A549 (cell line): ENCODE data around the gene CLHC1. TPM values are rescaled to one million over a fixed set of nuclear protein-coding genes. Genes with fewer than 3 reads are reported as not detected.

Source experiments
- ATAC-seq, 2 experiments: fragments of 200-7000 bp in 1 of 2; fragments of >200 bp in 1 of 2; cut with Nextera tagmentation in 1 of 2; cut with Tn5 transposase in 1 of 2; 3 replicates each; pipeline versions ENCODE4 v1.8.0 to v1.9.1; 2018 to 2020; ENCODE audit warnings: mild to moderate bottlenecking in 1 of 2, moderate library complexity in 1 of 2
- CTCF ChIA-PET: fragments of 300-600 bp; sonication (Branson Sonifier 250); formaldehyde crosslinking; extraction: SDS; loops from one replicate; lab custom pipeline; 2021; ENCODE audit warnings: antibody characterized with exemption, inconsistent platforms; lab: Yijun Ruan, JAX
- POLR2A ChIA-PET: fragments of 350-600 bp; formaldehyde crosslinking; extraction: SDS; loops from one replicate; lab custom pipeline; 2021; ENCODE audit warnings: antibody characterized with exemption, inconsistent platforms; lab: Yijun Ruan, JAX
- DNase-seq, 2 experiments: peaks; one replicate each; pipeline versions ENCODE4 v3.0.0 to v3.0.0-alpha.2; 2011 to 2016; ENCODE audit warnings: low read depth in 1 of 2, low spot score in 1 of 2
- FAIRE-seq: peaks from 2 replicates; lab custom pipeline; 2011; peaks lifted over from hg19 to GRCh38; lab: Jason Lieb, UNC
- H3K27ac ChIP-seq, 2 experiments: fragments of >200 bp; sonication (Bioruptor Twin); formaldehyde crosslinking; 3 replicates each; pipeline ENCODE4 v1.5.1; 2016 to 2017
- H3K4me1 ChIP-seq: fragments of >200 bp; sonication (Bioruptor Twin); formaldehyde crosslinking; 3 replicates; pipeline ENCODE4 v1.6.1; 2016
- H3K4me2 ChIP-seq: fragments of >200 bp; sonication (Bioruptor Twin); formaldehyde crosslinking; 3 replicates; pipeline ENCODE4 v1.6.1; 2016
- H3K4me3 ChIP-seq: fragments of >200 bp; sonication (Bioruptor Twin); formaldehyde crosslinking; 3 replicates; pipeline ENCODE4 v1.5.1; 2016
- H3K9me3 ChIP-seq: fragments of >200 bp; sonication (Bioruptor Twin); formaldehyde crosslinking; 3 replicates; pipeline ENCODE4 v1.6.1; 2016
- BHLHE40 ChIP-seq: IDR thresholded peaks from 2 replicates; pipeline ENCODE4 v1.6.1; 2012; ENCODE audit warnings: low read depth, low read length, inconsistent platforms
- CEBPB ChIP-seq, 2 experiments: fragments of >200 bp in 1 of 2; sonication (Bioruptor Twin) in 1 of 2; formaldehyde crosslinking in 1 of 2; IDR thresholded peaks; 2 replicates each; pipeline ENCODE4 v1.6.1; 2012 to 2016
- FOSB ChIP-seq: fragments of 250-450 bp; sonication (Bioruptor Pico); IDR thresholded peaks from 2 replicates; pipeline ENCODE4 v1.5.0; 2020; ENCODE audit warnings: mild to moderate bottlenecking, moderate library complexity
- HDAC2 ChIP-seq: fragments of 200-600 bp; sonication (generic); IDR thresholded peaks from 2 replicates; pipeline ENCODE4 v1.6.1; 2016
- HOXB13 ChIP-seq: fragments of 250-450 bp; sonication (Bioruptor Pico); IDR thresholded peaks from 2 replicates; pipeline ENCODE4 v1.5.0; 2020; ENCODE audit warnings: low read depth, mild to moderate bottlenecking, moderate library complexity
- HOXB5 ChIP-seq: fragments of 250-450 bp; sonication (Bioruptor Pico); IDR thresholded peaks from 2 replicates; pipeline ENCODE4 v1.5.0; 2020; ENCODE audit warnings: mild to moderate bottlenecking, moderate library complexity
- KDM5A ChIP-seq: fragments of 200-600 bp; sonication (generic); IDR thresholded peaks from 2 replicates; pipeline ENCODE4 v1.6.1; 2016; ENCODE audit warnings: antibody characterized with exemption, mild to moderate bottlenecking
- MAZ ChIP-seq: fragments of 150-350 bp; IDR thresholded peaks from 2 replicates; pipeline ENCODE4 v1.6.1; 2014; ENCODE audit warnings: antibody characterized with exemption, low read depth, low read length, borderline replicate concordance
- NPAS2 ChIP-seq: fragments of 250-450 bp; sonication (Bioruptor Pico); IDR thresholded peaks from 2 replicates; pipeline ENCODE4 v1.8.0; 2022; ENCODE audit warnings: mild to moderate bottlenecking, moderate library complexity, borderline replicate concordance
- RARB ChIP-seq: fragments of 250-450 bp; sonication (Bioruptor Pico); IDR thresholded peaks from 2 replicates; pipeline ENCODE4 v1.8.0; 2021; ENCODE audit warnings: mild to moderate bottlenecking, moderate library complexity
- RCOR1 ChIP-seq: fragments of 150-350 bp; IDR thresholded peaks from 2 replicates; pipeline ENCODE4 v1.6.1; 2014; ENCODE audit warnings: antibody characterized with exemption, low read length, low read depth
- RFX5 ChIP-seq: fragments of 450-650 bp; IDR thresholded peaks from 2 replicates; pipeline ENCODE4 v1.7.1; 2014; ENCODE audit warnings: antibody characterized with exemption, mild to moderate bottlenecking, moderate library complexity
- SREBF2 ChIP-seq: fragments of 450-650 bp; IDR thresholded peaks from 2 replicates; pipeline ENCODE4 v1.6.1; 2014; ENCODE audit warnings: mild to moderate bottlenecking, moderate library complexity
- TFCP2L1 ChIP-seq: fragments of 250-450 bp; sonication (Bioruptor Pico); IDR thresholded peaks from 2 replicates; pipeline ENCODE4 v1.5.0; 2021; ENCODE audit warnings: mild to moderate bottlenecking
- TP53 ChIP-seq: fragments of 250-450 bp; sonication (Bioruptor Pico); IDR thresholded peaks from 2 replicates; pipeline ENCODE4 v1.5.0; 2021; ENCODE audit warnings: mild to moderate bottlenecking, moderate library complexity
- WGBS: methylation state at CpG from one replicate; pipeline ENCODE4 v1.1.6; 2017; ENCODE audit errors: missing lambda C conversion rate; 5-methylcytosine and 5-hydroxymethylcytosine counted together
- polyA plus RNA-seq, 4 experiments: library from polyadenylated mRNA; depleted of rRNA in 3 of 4; stranded (reverse); fragments of >200 nt; fragmentation: RNase III in 1 of 4; extraction: RNeasy Plus Mini Kit Qiagen cat#74134 plus additional on column Dnase treatment in 1 of 4; gene quantifications; 2 replicates in 3 of 4; 3 replicates in 1 of 4; pipeline ENCODE4 v1.2.3, GENCODE V29; 2011 to 2017
- TF ChIP-seq, protein P1 (sequence below): fragments of 250-450 bp; sonication (Bioruptor Pico); IDR thresholded peaks from 2 replicates; pipeline ENCODE4 v1.5.0; 2020; ENCODE audit warnings: low read depth, mild to moderate bottlenecking, moderate library complexity
- TF ChIP-seq, protein P2 (sequence below): fragments of 250-450 bp; sonication (Bioruptor Pico); IDR thresholded peaks from 2 replicates; pipeline ENCODE4 v1.5.0; 2021; ENCODE audit warnings: mild to moderate bottlenecking, moderate library complexity, borderline replicate concordance
- TF ChIP-seq, protein P3 (sequence below): IDR thresholded peaks from 2 replicates; pipeline ENCODE4 v1.6.1; 2012
- TF ChIP-seq, protein P4 (sequence below): IDR thresholded peaks from 2 replicates; pipeline ENCODE4 v1.6.1; 2012; ENCODE audit warnings: low read depth, borderline replicate concordance
- TF ChIP-seq, protein P5 (sequence below): fragments of 150-350 bp; IDR thresholded peaks from 2 replicates; pipeline ENCODE4 v1.6.1; 2014; ENCODE audit warnings: low read depth, mild to moderate bottlenecking, low read length
- TF ChIP-seq, protein P6 (sequence below): IDR thresholded peaks from 2 replicates; pipeline ENCODE4 v1.6.1; 2012

Gene CLHC1
- polyA plus RNA-seq, 2 of the 4 experiments (the other 2 are of a cell fraction) = 3.2 to 8.5 TPM

DNA sequence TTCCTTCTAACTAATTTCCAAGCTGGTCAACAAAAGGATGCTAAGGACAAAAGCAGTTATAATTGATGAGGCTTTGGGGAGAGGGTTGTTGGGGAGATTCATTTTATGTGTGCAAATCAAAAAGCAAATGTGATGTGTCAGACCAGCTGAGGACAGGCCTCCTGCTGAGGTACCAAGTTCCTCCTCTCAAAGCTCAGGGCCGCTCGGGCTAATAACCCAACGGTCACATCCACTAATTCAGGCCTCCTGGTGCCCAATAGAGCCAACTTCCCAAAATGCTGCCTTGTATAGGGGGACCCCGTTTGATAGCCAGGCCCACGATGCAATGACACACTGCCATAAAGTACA, 93.2 kb downstream of the CLHC1 start:
- CTCF ChIA-PET = interaction anchor here (0.8 to 1.9 kb wide), 3 partner anchors 10 to 90 kb away, joined by 5 read pairs; no protein-coding TSS in a partner anchor
- TF ChIP-seq KDM5A = no peak
- TF ChIP-seq FOSB (CRISPR knock-in tag) = no peak
- TF ChIP-seq RFX5 = no peak
- no peak for TF ChIP-seq CEBPB (IDR thresholded peaks at IDR 0.05)
- no peak for TF ChIP-seq MAZ
- no peak for TF ChIP-seq RCOR1
- TF ChIP-seq BHLHE40 = no peak
- TF ChIP-seq, protein P1, sequence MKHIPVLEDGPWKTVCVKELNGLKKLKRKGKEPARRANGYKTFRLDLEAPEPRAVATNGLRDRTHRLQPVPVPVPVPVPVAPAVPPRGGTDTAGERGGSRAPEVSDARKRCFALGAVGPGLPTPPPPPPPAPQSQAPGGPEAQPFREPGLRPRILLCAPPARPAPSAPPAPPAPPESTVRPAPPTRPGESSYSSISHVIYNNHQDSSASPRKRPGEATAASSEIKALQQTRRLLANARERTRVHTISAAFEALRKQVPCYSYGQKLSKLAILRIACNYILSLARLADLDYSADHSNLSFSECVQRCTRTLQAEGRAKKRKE (CRISPR knock-in tag) = no peak
- TF ChIP-seq TP53 = no peak
- TF ChIP-seq HOXB13 (CRISPR knock-in tag) = no peak
- TF ChIP-seq, all 56 proteins: peak for 0
- POLR2A ChIA-PET = no interaction called here
- 78% methylated on average over 5 of the region's 5 CpGs for whole genome bisulfite sequencing
- H3K9me3 ChIP-seq = no peaks in the 10 kb centered on the region
- no peak for ATAC-seq
- peaks cover 15% of the 10 kb centered on the region; the same call in 2 of the 3 replicates for H3K4me1 ChIP-seq
- H3K27ac ChIP-seq = no peak overlapping the region
- no peak for DNase-seq
- FAIRE-seq = no peak
- no peak overlapping the region for H3K4me2 ChIP-seq
- no peak overlapping the region for H3K4me3 ChIP-seq

DNA sequence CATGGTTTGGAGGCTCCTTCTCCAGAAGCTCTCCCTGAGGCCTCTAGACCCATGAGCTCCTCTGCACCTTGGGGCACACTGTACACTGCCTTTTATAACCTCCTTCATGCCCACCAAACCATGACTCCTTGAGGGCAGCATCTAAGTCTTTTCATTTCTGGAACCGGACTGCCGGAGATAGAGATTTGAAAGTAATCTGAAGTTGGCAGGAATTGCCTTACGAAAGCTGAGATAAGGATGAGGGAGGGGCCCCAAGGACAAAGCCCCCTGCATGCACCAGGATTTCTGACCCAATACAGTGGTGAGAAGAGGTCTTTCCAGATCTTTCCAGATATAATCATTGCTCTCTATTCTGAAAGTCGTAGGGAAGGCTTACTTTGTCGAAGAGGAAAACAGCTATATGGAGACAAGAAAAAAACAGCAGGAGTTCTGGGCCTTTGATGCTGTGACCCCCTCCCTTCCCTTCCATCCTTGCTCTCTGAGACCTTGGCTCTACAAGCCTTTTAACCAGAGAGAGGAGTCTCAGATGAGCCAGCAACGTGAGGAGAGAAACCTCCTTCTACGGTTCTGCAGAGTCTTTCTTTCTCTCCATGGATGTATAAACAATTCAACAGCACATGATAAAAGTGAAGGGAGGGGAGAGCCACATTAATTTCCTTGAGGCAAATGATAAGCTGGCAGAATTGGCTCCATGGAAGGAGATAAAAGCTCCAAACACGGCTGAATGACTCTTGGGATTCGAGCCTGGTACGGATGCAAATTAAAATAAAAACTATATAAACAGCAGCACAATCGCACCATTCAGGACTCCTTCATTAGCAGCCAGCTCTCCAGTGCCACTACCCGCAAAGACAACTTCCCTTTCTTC, 93.8 kb downstream of the CLHC1 start:
- no peaks in the 10 kb centered on the region for H3K9me3 ChIP-seq
- H3K4me2 ChIP-seq = no peak overlapping the region
- ChIA-PET CTCF (interaction anchor here (0.7 to 1.9 kb wide), 9 partner anchors 9 to 90 kb away, joined by 3 to 7 read pairs (median 5); no protein-coding TSS in a partner anchor), POLR2A (no interaction called here)
- ATAC-seq (no peak), FAIRE-seq (no peak), DNase-seq (no peak)
- no peak overlapping the region for H3K4me3 ChIP-seq
- TF ChIP-seq, protein P1 (CRISPR knock-in tag) = no peak
- TF ChIP-seq RARB (CRISPR knock-in tag) (no peak), KDM5A (no peak), NPAS2 (CRISPR knock-in tag) (no peak), HOXB13 (CRISPR knock-in tag) (no peak), SREBF2 (no peak), BHLHE40 (no peak), TP53 (no peak), HOXB5 (no peak), HDAC2 (no peak), TFCP2L1 (CRISPR knock-in tag) (no peak)
- TF ChIP-seq, protein P2, sequence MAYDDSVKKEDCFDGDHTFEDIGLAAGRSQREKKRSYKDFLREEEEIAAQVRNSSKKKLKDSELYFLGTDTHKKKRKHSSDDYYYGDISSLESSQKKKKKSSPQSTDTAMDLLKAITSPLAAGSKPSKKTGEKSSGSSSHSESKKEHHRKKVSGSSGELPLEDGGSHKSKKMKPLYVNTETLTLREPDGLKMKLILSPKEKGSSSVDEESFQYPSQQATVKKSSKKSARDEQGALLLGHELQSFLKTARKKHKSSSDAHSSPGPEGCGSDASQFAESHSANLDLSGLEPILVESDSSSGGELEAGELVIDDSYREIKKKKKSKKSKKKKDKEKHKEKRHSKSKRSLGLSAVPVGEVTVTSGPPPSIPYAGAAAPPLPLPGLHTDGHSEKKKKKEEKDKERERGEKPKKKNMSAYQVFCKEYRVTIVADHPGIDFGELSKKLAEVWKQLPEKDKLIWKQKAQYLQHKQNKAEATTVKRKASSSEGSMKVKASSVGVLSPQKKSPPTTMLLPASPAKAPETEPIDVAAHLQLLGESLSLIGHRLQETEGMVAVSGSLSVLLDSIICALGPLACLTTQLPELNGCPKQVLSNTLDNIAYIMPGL (CRISPR knock-in tag) = no peak
- TF ChIP-seq, protein P3, sequence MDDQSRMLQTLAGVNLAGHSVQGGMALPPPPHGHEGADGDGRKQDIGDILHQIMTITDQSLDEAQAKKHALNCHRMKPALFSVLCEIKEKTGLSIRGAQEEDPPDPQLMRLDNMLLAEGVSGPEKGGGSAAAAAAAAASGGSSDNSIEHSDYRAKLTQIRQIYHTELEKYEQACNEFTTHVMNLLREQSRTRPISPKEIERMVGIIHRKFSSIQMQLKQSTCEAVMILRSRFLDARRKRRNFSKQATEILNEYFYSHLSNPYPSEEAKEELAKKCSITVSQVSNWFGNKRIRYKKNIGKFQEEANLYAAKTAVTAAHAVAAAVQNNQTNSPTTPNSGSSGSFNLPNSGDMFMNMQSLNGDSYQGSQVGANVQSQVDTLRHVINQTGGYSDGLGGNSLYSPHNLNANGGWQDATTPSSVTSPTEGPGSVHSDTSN = no peak
- TF ChIP-seq, protein P4, sequence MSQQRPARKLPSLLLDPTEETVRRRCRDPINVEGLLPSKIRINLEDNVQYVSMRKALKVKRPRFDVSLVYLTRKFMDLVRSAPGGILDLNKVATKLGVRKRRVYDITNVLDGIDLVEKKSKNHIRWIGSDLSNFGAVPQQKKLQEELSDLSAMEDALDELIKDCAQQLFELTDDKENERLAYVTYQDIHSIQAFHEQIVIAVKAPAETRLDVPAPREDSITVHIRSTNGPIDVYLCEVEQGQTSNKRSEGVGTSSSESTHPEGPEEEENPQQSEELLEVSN = no peak
- TF ChIP-seq, protein P5, sequence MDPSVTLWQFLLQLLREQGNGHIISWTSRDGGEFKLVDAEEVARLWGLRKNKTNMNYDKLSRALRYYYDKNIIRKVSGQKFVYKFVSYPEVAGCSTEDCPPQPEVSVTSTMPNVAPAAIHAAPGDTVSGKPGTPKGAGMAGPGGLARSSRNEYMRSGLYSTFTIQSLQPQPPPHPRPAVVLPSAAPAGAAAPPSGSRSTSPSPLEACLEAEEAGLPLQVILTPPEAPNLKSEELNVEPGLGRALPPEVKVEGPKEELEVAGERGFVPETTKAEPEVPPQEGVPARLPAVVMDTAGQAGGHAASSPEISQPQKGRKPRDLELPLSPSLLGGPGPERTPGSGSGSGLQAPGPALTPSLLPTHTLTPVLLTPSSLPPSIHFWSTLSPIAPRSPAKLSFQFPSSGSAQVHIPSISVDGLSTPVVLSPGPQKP = no peak
- TF ChIP-seq, protein P6, sequence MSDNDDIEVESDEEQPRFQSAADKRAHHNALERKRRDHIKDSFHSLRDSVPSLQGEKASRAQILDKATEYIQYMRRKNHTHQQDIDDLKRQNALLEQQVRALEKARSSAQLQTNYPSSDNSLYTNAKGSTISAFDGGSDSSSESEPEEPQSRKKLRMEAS = no peak
- WGBS = 81% methylated on average over 12 of the region's 12 CpGs
- peaks cover 17% of the 10 kb centered on the region; the same call in 2 of the 3 replicates for H3K4me1 ChIP-seq
- H3K27ac ChIP-seq = no peak overlapping the region
